PFSK-1 (cell line): ENCODE data around the gene TMEM94.

ENCODE experiments used
- FOXP2 ChIP-seq: optimal IDR thresholded peaks from 2 replicates; pipeline ENCODE3; 2011; ENCODE audit warnings: borderline replicate concordance, control low read depth, inconsistent platforms; ENCODE audit not compliant: insufficient read depth; ENCODE audit errors: extremely low read length, extremely low read depth
- POLR2AphosphoS5 ChIP-seq: IDR thresholded peaks from 2 replicates; pipeline ENCODE4 v1.6.1; 2012; ENCODE audit warnings: low read depth, mild to moderate bottlenecking, control low read depth, low read length, moderate library complexity
- REST ChIP-seq, 2 experiments: IDR thresholded peaks; 2 replicates each; pipeline versions ENCODE4 v1.6.1 to v1.8.0; 2011 to 2012; ENCODE audit warnings: low read depth in 2 of 2, low read length in 2 of 2, control low read depth in 1 of 2, inconsistent platforms in 1 of 2, mild to moderate bottlenecking in 1 of 2, moderate library complexity in 1 of 2; ENCODE audit not compliant: insufficient read depth in 1 of 2
- SIN3A ChIP-seq: IDR thresholded peaks from 2 replicates; pipeline ENCODE4 v1.6.1; 2012; ENCODE audit warnings: mild to moderate bottlenecking, low read length, moderate library complexity, borderline replicate concordance; ENCODE audit not compliant: insufficient read depth
- TAF1 ChIP-seq: IDR thresholded peaks from 2 replicates; pipeline ENCODE4 v1.6.1; 2012; ENCODE audit warnings: low read length, control low read depth, borderline replicate concordance; ENCODE audit not compliant: insufficient read depth

- no peak for TF ChIP-seq TAF1
- TF ChIP-seq SIN3A = no peak
- TF ChIP-seq FOXP2 = no peak
- TF ChIP-seq POLR2AphosphoS5 = no peak
- no peak for TF ChIP-seq REST (IDR thresholded peaks at IDR 0.05; ENCODE audit: insufficient read depth in 1 of 2, low read depth in 2 of 2, low read length in 2 of 2)
These were observed 17.1 kb upstream of the TMEM94 start for GRCh38 chr17:75439287-75439686.
